Left forelimb (tissue), 1 donor: ENCODE measurements around the gene CCDC24.

ENCODE experiments used
- DNase-seq: peaks from one replicate; pipeline ENCODE4 v3.0.0-alpha.2; 2018; ENCODE audit warnings: low spot score

The CCDC24 gene

GRCh38 chr1:44040418-44040817 lies 49.0 kb downstream of the CCDC24 start:
- no peak for DNase-seq

DNA sequence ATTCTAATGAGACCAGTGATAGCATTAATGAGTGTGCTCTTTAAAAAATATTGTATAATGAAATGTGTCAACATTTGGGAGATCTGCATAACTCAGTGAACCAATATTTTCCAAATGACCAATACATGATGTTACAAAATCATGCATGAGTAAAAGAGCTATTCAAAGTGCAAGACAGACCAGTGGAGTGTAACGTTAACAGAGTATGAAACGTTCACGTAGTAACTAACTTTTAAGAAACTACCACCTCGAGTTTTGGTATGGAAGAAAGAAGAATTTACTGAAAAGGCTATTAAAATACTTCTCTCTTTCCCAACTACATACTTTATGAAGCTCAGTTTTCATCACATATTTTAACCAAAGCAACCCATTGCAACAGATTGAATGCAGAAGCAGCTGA lies 49.4 kb downstream of the CCDC24 start:
- DNase-seq: no peak

DNA sequence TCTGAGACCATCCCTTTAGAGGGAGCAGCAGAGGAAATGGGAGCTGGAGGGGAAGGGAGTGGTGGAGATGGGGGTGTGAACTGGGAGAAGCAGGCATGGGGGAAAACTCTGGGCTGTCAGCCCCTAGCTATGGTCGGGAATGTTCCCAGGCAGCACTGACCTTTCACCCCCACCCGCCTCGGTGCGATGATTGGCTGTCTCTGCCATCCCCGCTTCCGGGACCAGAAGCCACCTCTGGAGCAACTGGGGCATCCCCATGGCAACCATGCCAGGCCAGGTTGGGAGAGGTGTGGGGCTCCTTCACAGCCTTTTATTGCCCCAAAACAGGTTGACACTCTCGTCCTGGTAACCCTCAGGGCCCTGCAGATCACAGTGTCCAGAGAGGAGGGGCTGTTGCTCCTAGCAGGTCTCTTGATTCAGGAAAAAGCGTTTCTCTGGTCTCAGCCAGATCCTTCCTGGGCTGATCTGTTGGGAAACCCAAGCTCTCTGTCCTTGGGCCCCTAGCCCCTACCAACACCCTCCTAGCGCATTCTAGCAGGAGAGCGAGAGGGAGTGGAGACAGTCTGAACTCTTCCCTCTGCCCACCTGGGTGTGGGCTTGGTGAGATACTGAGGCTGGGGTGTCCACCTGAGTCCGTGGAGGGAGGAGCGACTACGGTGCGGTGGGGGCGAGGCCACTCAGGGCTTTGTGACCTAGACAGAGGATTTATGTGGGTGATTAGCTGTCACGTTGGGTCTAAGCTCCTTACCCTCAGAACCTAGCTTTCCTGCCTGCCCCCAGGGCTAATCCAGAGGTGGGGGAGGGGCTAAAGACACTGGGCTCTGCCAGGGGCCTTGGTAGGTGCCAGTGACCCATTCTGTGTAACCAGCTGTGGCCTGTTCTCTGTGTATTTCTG lies 52.0 kb downstream of the CCDC24 start:
- no peak for DNase-seq

DNA sequence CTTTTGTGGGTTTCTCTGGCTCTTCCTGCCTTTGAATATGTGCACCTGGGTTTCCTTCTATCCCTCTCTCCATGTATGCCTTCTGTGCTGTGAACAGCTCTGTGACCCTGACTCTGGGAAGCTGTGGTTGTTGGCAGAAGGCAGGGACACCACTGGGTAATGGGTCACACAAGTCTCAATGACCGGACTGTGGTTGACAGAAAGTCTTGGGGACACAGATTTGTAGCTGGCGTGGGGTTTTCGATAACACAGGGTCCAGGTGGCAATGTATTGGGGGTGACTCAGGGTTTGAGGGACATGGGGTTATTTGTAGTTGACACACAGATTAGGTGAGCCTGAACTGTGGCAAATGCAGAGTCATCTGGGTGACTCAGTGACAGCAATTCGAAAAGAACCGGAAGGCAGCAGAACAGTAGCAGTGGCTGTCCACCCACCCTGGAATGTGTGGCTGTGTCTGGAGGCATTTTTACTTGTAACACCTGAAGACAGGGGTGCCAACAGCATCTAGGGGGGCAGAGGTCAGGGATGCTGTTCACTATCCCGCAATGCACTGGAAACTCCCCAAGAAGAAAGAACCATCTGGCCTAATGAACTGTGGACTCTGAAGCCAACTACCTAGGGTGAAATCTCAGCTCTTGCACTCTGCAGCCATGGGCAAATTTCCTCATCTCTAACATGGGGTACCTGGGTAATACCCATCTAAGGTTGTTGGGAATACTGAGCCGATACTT lies 52.8 kb downstream of the CCDC24 start:
- DNase-seq: no peak

DNA sequence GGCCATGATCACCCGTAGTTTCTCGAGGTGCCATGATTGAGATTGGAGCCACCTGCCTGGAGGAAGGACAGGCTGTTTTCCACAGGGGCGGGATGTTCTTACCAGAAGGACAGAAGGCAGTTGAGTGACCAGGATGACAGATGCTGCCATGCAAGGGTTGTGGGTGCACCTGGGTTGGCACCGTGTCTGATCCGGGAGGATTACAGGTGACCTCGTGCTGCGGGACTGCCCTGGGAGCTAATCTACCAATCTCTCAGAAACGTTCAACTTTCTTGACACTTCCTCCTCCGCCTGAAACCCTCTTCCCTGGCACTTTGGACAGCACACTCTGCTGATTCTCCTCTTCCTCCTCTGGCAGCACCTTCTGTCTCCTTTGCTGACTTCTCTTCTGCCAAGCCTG lies 53.7 kb downstream of the CCDC24 start:
- DNase-seq: no peak
